ENCODE data around the gene EXOC6B. TPM values are rescaled to one million over a fixed set of nuclear protein-coding genes. Genes with fewer than 3 reads are reported as not detected.

The EXOC6B gene
- total RNA-seq, 6 experiments from 2014 or later = 7.8 to 15.1 (median 9.1) TPM

- peaks cover 0 to 35% of the 10 kb centered on the region in 2 donors for H3K27me3 ChIP-seq
- WGBS (ENCODE audit: insufficient coverage, low coverage, low lambda C conversion rate, missing lambda C conversion rate) = 1% methylated on average over 15 of the region's 45 CpGs
Measured at GRCh38 chr2:72149556-72150156, 676.2 kb downstream of the EXOC6B start.

GRCh38 chr2:72148837-72149555 lies 676.8 kb downstream of the EXOC6B start:
- H3K27ac ChIP-seq = no peak overlapping the region
- H3K27me3 ChIP-seq = peaks cover 0 to 41% of the 10 kb centered on the region in 2 donors
- ATAC-seq = peak; percentile 28 to 43 (median 38)
- peak in 2 of 3 donors; percentile 52 to 60 for DNase-seq
- peak overlapping the region; percentile 33 to 42 (median 36) for H3K4me3 ChIP-seq
- H3K9me3 ChIP-seq = no peaks in the 10 kb centered on the region
- 1% methylated on average over 12 of the region's 65 CpGs for WGBS (ENCODE audit: insufficient coverage, low coverage, low lambda C conversion rate, missing lambda C conversion rate)
- intact Hi-C loops (cut with DNase I) = loop anchor here in 1 of 2 donors (5.0 to 10.0 kb wide), 2 partner anchors 222 to 334 kb away; no protein-coding TSS in a partner anchor
- H3K4me1 ChIP-seq = peaks cover 0 to 44% (median 8%) of the 10 kb centered on the region in 4 donors
- no peak for TF ChIP-seq POLR2A (IDR thresholded peaks at IDR 0.05)
- TF ChIP-seq CTCF (IDR thresholded peaks at IDR 0.05) = no peak
- no peaks in the 10 kb centered on the region for H3K36me3 ChIP-seq

More at GRCh38 chr2:72149556-72150156, 676.2 kb downstream of the EXOC6B start:
- no peaks in the 10 kb centered on the region for H3K9me3 ChIP-seq
- no peaks in the 10 kb centered on the region for H3K36me3 ChIP-seq
- peak; percentile 23 to 45 (median 38) for ATAC-seq
- H3K4me3 ChIP-seq = peak overlapping the region; percentile 11 to 20 (median 13)
- TF ChIP-seq POLR2A (IDR thresholded peaks at IDR 0.05) (no peak), CTCF (IDR thresholded peaks at IDR 0.05) (no peak)
- H3K27ac ChIP-seq = no peak overlapping the region
- peaks cover 0 to 37% (median 6%) of the 10 kb centered on the region in 4 donors for H3K4me1 ChIP-seq
- intact Hi-C loops (cut with DNase I) = loop anchor here (5.0 to 10.0 kb wide), 5 partner anchors 222 to 605 kb away; no protein-coding TSS in a partner anchor
- peak in 2 of 3 donors; percentile 48 to 55 for DNase-seq

- DNase-seq (peak in 2 of 3 donors; percentile 39 to 47), ATAC-seq (no peak)
- Histone ChIP-seq H3K36me3 (no peaks in the 10 kb centered on the region), H3K4me3 (peak overlapping the region; percentile 33 to 42 (median 36)), H3K27me3 (peaks cover 0 to 48% of the 10 kb centered on the region in 2 donors), H3K27ac (no peak overlapping the region), H3K9me3 (no peaks in the 10 kb centered on the region), H3K4me1 (peaks cover 0 to 52% (median 8%) of the 10 kb centered on the region in 4 donors)
- intact Hi-C loops (cut with DNase I) = loop anchor here in 1 of 2 donors (5.0 to 10.0 kb wide), 2 partner anchors 221 to 333 kb away; no protein-coding TSS in a partner anchor
- TF ChIP-seq POLR2A (IDR thresholded peaks at IDR 0.05) = no peak
- TF ChIP-seq CTCF (IDR thresholded peaks at IDR 0.05) = no peak
- 3% methylated on average over 44 of the region's 68 CpGs for WGBS (ENCODE audit: insufficient coverage, low coverage, low lambda C conversion rate, missing lambda C conversion rate)
Measured at GRCh38 chr2:72148003-72148836, 677.6 kb downstream of the EXOC6B start.
